HG02763 (cell line): Measurements from ENCODE around the gene CAPNS2.
"Not testable (repeated sequence)": the region's sequence is repeated elsewhere in the genome, so short reads cannot be mapped to it uniquely, and the experiment has no call there.

Source experiments
- ATAC-seq: cut with Tn5 transposase; IDR thresholded peaks from one replicate; pipeline ENCODE4 v1.9.1; 2021; ENCODE audit warnings: mild to moderate bottlenecking, moderate library complexity; ENCODE audit not compliant: unreplicated experiment

CAPNS2 gene

GRCh38 chr16:55567382-55567781, 898 bp downstream of the CAPNS2 start:
- ATAC-seq = no peak

GRCh38 chr16:55568207-55568606, 1.7 kb downstream of the CAPNS2 start:
- ATAC-seq = no peak

GRCh38 chr16:55569025-55569424, 2.5 kb downstream of the CAPNS2 start:
- no peak for ATAC-seq

- no peak for ATAC-seq
Observed at GRCh38 chr16:55570159-55570558, 3.7 kb downstream of the CAPNS2 start.

GRCh38 chr16:55571191-55571897, 4.9 kb downstream of the CAPNS2 start:
- ATAC-seq = no peak

- no peak for ATAC-seq
Observed at GRCh38 chr16:55572439-55572838, 6.0 kb downstream of the CAPNS2 start.

- ATAC-seq = no peak
Observed at GRCh38 chr16:55574811-55575210, 8.3 kb downstream of the CAPNS2 start.

- ATAC-seq = no peak
Observed at GRCh38 chr16:55575496-55575895, 9.0 kb downstream of the CAPNS2 start.

- ATAC-seq = no peak
Observed at GRCh38 chr16:55576384-55576783, 9.9 kb downstream of the CAPNS2 start.

GRCh38 chr16:55577887-55578286, 11.4 kb downstream of the CAPNS2 start:
- no peak for ATAC-seq

- no peak for ATAC-seq
Observed at GRCh38 chr16:55585631-55586030, 19.1 kb downstream of the CAPNS2 start.

- ATAC-seq = no peak
Observed at GRCh38 chr16:55588799-55589198, 22.3 kb downstream of the CAPNS2 start.

- no peak for ATAC-seq
Observed at GRCh38 chr16:55592306-55592705, 25.8 kb downstream of the CAPNS2 start.

- no peak for ATAC-seq
Observed at GRCh38 chr16:55597928-55598327, 31.4 kb downstream of the CAPNS2 start.

- ATAC-seq = no peak
Observed at GRCh38 chr16:55605754-55606336, 39.4 kb downstream of the CAPNS2 start.

GRCh38 chr16:55613613-55614335, 47.3 kb downstream of the CAPNS2 start:
- no peak for ATAC-seq

- ATAC-seq = no peak
Observed at GRCh38 chr16:55615071-55615470, 48.6 kb downstream of the CAPNS2 start.

- not testable (repeated sequence) for ATAC-seq
Observed at GRCh38 chr16:55615670-55616069, 49.2 kb downstream of the CAPNS2 start.
